NB4 (cell line): ENCODE measurements around the gene MAGI1.

Source experiments
- CTCF ChIP-seq: IDR thresholded peaks from one replicate; pipeline ENCODE4 v1.5.1; 2012; ENCODE audit warnings: low read depth, low read length
- POLR2A ChIP-seq: IDR thresholded peaks from 2 replicates; pipeline ENCODE4 v1.6.1; 2011; ENCODE audit warnings: mild to moderate bottlenecking; ENCODE audit not compliant: insufficient read length; ENCODE audit errors: extremely low read depth

- TF ChIP-seq CTCF, result no peak
- TF ChIP-seq POLR2A, result no peak
These were observed 514.8 kb downstream of the MAGI1 start for GRCh38 chr3:65523878-65524277.
